Activated CD8-positive, alpha-beta memory T cell treated with anti-CD3 and anti-CD28 coated beads for 1 hour (primary cell): ENCODE results near the gene TTLL12.
"Not testable (repeated sequence)": the region's sequence is repeated elsewhere in the genome, so short reads cannot be mapped to it uniquely, and the experiment has no call there.

Experiments
- DNase-seq, 2 donors: peaks; one replicate each; pipeline ENCODE4 v3.0.0-alpha.2; 2020; ENCODE audit warnings: low read depth in 1 of 2; ENCODE audit errors: extremely low read depth in 1 of 2

Gene TTLL12

GRCh38 chr22:43157874-43158546 is 28.9 kb downstream of the TTLL12 start:
- DNase-seq = no peak

- DNase-seq = no peak
Measured at GRCh38 chr22:43156413-43156812, 30.5 kb downstream of the TTLL12 start.

GRCh38 chr22:43155789-43156188 is 31.1 kb downstream of the TTLL12 start:
- no peak for DNase-seq

DNA sequence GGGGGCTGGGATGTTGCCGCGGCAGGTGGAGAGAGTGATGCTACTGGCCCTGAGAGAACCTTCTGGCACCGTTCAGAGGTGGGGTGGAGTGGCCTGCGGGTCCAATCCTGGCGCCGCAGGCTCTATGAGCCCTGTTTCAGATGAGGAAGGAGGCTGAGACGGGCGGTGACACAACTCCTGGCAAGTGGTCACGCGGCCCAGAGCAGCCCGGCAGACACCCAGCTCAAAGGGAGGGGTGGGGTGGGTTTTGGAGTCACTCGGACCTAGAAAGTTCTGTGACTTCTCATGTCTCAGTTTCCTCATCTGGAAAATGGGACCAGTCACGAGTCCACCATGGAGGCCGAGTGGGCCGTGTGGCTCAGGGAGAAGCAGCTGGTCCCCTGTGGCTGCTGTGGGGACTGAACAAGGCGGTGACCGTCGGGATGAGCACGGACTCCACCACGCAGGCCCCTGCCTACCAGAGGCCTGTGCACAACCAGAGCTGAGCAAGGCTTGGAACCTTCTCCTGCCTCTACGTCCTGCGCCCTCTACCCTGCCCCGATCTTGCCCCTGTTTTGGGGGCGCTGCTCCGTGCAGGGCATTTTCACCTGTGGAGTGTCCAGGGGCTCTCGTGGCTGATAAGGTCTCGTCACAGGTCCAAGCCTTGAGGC is 31.9 kb downstream of the TTLL12 start:
- no peak for DNase-seq

DNA sequence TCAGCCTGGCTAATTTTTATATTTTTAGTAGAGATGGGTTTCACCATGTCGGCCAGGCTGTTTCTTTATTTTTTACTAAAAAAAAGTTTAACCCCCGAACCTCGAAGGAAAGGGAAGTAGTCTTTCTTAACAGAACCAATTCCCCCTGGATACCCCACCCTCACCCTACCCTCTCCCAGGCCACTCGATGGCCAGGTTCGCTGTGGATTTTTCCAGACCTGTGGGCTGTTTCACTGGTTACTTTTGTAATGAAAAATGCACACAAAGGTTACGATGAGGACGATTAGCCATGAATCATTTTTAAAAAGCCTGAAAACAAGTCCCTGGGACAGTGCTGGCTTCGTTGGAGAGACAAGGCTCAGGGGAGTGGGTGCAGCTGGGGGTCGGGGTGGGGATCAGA is 33.0 kb downstream of the TTLL12 start:
- no peak for DNase-seq

DNA sequence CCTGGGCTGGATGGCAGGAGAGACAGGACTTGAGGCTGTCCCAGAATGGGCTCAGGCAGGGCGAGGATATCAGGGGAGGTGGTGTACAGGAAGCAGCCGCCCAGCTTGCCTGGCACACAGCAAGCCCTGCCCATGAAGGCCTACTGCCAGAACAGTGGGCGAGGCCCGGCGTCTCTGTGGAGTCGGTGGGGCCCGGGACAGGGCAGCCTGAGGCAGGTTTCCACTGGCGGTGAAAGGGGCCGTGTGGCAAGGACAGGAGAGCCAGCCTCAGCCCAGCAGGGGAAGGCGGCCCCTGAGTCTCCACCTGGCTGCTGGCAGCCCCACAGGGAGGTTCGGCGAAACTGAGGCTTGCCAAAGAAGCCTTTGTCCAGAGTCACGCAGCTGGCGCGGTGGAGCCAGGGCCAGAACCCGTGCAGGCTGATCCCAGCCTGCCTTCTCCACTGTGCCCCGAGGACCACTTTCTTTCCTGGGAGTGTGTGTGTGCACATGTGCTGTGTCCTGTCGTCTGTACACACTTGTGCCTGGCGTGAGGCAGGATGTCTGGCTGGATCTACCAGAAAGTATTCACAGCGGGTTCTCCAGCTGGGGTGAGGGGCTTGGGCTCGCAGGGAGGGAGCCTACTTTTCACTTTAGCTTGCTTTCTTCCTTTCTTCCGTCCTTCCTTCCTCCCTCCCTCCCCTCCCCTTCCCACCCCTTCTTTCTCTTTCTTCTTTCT is 34.4 kb downstream of the TTLL12 start:
- DNase-seq = peak in 1 of 2 donors; percentile 42

DNA sequence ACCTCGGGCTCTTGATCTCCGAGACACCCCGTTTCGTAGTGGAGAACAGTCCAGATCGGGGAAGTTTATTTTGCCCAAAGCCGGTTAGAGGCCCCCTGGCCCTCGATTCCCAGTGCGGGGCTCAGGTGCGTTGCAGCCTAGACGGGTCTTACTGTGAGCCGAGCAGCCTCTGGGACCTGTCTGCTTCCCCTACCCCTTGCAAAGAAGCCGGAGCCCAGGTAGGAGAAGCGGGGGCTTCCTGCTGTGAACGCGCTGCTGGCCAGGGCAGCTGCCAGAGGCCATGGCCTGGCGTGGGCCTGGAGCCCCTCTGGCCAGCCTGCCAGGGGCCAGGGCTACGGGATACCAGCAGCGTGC is 35.0 kb downstream of the TTLL12 start:
- DNase-seq = no peak

- DNase-seq = peak in 1 of 2 donors; percentile 53
Measured at GRCh38 chr22:43151251-43152002, 35.5 kb downstream of the TTLL12 start, which contains the start of gene TSPO. TSS of gene TSPO (plus strand) at chr22:43151559. CDS start at chr22:43159239, 7,680 bp downstream.

DNA sequence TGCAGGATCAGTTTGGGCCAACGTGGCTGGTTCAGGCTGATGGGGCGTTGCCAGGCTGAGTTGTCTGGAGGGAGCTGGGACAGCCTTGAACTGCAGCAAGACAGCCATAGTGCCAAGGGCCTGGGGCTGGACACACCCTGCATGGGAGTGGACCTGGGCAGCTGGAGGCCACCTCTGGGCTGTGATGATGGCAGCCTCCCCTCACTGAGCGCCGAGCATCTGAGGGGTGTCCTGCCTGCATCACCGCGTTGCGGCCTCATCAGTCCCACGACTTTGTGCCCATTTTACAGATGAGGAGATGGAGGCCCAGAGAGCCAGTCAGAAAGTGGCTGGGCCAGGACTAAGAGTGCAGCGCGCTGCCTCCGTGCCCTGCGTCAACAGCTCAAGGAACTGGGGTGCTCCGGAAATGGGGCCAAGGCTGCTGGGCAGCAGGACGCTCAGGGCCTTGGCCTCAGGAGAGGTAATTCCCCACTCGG is 36.2 kb downstream of the TTLL12 start:
- no peak for DNase-seq

DNA sequence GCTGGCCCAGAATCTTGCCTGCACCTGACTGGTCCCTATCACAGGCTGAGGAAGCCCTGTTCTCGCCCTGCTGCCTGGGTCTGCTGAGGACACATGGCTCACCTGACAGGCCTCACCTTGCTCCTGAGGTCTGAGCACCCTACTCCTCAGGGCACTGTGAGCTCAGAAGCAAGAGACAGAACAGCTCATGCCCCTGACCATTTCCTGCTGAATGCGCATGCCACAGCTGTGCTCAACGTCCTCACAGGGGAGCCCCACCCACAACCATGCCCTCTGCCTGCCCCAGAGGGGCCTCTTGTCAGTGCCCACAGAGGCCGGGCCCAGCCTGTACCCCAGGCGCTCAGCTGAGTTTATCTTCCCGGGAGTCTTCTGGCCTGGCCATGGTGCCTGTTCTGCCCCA is 38.4 kb downstream of the TTLL12 start:
- DNase-seq = no peak

- DNase-seq = no peak
Measured at GRCh38 chr22:43147821-43148220, 39.1 kb downstream of the TTLL12 start.

DNA sequence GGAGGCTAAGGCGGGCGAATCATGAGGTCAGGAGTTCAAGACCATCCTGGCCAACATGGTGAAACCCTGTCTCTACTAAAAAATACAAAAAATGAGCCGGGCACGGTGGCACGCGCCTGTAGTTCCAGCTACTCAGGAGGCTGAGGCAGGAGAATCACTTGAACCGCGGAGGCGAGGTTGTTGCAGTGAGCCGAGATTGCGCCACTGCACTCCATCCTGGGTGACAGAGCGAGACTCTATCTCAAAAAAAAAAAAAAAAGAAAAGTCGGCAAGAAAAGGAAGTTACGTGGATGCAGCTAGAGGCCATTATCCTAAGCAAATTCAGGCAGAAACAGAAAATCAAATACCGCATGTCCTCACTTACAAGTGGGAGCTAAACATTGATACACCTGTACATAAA is 40.6 kb downstream of the TTLL12 start:
- not testable (repeated sequence) for DNase-seq

DNA sequence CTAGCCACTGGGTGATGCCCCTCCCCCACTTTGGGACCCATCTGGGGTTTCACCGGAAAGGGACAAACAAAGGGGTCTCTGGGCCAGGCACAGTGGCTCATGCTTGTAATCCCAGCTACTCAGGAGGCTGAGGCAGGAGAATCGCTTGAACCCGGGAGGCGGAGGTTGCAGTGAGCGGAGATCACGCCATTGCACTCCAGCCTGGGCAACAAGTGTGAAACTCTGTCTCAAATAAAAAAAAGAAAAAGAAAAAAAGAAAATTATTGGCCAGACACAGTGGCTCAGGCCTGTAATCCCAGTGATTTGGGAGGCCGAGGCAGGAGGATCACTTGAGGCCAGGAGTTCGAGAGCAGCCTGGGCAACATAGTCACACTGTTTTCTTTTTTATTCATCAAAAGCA is 41.6 kb downstream of the TTLL12 start:
- DNase-seq = not testable (repeated sequence)

DNA sequence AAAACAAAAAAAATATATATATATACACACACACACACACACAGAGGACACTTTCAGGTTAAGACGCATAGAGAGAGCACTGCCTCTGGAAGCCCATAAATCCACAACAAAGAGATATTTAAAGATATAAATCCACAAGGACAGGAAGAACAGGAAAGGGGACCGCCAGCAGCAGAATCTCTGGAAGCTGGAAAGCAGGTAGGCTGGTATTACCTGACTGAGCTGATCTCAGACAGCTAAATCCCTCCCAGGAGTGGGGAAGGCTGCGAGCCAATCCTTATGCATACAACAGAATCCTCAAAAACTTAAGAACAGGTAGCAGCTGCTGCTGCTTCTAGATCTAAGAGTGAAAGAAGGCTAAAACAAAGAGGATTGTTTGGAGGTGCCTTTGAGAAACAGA is 42.0 kb downstream of the TTLL12 start:
- no peak for DNase-seq

DNA sequence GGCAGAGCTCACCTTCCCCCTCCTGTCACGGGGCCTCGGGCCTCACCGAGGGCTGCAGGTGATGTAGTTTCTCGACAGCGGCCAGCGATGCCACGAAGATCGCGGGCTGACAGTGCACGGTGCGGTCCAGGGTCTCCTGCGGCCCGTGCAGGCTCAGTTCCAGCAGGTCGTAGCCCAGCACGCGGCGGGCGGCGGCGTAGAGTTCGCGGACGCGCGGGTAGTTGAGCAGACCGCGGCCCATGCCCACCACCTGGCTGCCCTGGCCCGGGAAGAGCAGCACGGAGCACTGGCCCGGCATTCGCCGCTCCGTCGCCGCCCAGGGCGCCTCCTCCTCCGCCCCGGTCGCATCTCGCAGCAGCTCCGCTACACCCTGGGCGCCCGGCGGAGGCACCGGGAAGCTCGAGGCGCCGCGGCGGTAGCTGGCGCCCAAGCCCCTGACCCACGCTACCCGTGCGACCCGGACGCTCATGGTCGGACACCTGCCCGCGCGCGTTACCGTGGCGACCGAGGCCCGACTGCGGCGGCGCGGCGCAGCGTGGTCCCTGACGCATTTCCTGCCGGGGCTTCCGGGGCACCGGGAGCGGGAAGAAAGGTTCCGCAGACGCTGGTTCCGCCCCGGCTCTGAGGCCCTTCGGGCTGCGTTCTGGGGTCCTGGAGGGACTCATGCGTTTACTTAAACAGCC is 43.9 kb downstream of the TTLL12 start, which contains the start of gene MCAT:
TSS of gene MCAT (minus strand) at position 519 of the 683 bp plus-strand sequence. CDS start at position 469, 50 bp downstream.
- peak in 1 of 2 donors; percentile 67 for DNase-seq

DNA sequence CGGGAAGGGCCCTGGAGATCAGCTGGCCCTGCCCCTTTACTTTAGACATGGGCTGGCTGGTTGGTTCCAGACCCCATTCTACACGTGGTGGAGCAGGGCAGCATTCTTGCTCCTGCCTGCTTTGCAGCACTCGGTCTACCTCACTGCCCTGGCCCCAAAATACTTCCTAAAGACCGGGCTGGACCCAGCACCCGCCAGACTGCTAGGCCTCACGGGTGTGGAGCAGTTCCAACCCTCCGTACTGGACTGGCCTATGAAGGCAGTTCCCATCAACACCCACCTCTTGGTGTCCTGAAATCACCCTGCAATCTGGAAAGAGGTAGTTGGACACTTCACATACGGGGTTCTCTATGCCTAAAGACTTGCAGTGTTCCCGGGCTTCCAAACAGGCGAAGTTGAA is 50.1 kb downstream of the TTLL12 start:
- DNase-seq = no peak

DNA sequence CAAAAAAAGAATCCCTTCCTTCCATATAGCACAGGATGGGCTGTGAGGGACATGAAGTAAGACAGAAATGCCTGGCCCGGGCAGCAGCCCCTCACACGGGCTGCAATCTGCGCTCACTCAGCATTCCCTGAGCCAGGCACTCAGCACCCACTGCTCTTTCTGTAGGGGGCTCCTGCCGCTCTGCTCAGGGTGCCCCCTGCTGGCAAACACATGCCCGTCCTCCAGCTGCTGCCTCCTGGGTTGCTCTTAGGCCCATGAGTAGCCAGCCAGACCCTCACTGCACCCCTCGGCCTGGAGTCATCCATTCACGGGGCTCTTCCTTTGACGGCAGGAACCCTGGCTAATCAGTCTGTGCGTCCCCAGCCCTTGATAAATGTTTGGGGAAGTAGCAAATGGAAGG is 50.7 kb downstream of the TTLL12 start:
- peak in 1 of 2 donors; percentile 27 for DNase-seq

DNA sequence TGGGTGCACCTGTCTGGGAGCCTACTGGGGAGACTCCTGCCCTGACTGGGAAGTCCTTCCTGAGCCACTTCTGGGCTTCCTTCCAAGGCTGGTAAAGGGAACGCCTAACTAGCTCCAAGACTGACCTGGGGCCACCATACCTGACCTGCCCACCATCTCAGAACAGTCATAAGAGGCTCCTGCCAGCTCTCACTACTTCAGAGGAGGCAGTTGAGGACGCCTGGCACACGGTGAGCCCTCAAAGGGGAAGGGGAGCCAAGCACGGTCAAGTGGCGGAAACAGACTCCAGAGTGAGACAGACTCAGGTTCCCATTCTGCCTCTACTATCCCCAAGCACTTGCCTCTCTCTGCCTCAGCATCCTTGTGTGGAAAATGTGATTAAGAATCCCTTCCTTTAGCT is 51.4 kb downstream of the TTLL12 start:
- DNase-seq = no peak

- no peak for DNase-seq
Measured at GRCh38 chr22:43134553-43134952, 52.4 kb downstream of the TTLL12 start.

DNA sequence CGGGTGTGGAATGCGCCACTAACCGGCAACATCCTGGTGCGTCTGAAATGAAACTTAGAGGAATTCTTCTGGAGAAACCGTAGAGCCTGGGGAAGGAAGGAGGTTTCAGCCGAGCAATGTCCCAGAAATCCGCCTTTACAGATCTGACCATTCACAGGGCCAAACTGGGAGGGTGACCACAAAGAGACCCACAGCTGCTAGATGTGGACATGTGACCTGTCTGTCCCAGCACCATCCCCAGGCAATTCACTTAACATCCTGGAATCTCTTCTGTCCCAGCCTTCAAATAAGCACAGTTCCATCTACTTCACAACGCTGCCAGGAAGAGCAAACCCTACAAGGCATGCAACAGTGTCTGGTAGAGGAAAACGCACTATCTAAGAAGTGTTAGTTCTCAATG is 53.5 kb downstream of the TTLL12 start:
- no peak for DNase-seq
